ENCODE measurements around the gene ABCA5.

The ABCA5 gene

DNA sequence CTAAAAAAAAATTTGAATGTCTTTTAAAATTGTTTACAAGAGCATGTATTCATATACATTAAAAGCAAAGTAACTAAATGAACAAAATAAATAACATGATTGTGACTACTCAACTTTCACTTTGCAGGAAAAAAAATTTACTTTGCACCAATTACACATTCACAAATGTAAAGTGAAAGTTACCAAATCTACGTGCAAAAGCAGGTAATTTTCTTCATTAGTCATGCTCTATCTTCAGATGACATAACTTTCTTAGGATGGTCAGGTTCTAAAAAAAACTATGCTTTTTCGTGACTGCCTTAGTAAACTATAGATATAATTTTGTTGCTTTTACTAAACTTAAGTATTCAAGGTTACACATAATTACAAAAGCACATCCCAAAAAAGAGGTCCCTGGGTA lies 81.3 kb downstream of the ABCA5 start:
- DNase-seq (ENCODE audit: low read depth) = no peak
- TF ChIP-seq, protein P1, sequence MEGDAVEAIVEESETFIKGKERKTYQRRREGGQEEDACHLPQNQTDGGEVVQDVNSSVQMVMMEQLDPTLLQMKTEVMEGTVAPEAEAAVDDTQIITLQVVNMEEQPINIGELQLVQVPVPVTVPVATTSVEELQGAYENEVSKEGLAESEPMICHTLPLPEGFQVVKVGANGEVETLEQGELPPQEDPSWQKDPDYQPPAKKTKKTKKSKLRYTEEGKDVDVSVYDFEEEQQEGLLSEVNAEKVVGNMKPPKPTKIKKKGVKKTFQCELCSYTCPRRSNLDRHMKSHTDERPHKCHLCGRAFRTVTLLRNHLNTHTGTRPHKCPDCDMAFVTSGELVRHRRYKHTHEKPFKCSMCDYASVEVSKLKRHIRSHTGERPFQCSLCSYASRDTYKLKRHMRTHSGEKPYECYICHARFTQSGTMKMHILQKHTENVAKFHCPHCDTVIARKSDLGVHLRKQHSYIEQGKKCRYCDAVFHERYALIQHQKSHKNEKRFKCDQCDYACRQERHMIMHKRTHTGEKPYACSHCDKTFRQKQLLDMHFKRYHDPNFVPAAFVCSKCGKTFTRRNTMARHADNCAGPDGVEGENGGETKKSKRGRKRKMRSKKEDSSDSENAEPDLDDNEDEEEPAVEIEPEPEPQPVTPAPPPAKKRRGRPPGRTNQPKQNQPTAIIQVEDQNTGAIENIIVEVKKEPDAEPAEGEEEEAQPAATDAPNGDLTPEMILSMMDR (IDR thresholded peaks at IDR 0.05; ENCODE audit: low read depth, low read length, missing control alignments) = no peak
- H3K4me3 ChIP-seq (ENCODE audit: low read depth, low read length) = no peak overlapping the region

DNA sequence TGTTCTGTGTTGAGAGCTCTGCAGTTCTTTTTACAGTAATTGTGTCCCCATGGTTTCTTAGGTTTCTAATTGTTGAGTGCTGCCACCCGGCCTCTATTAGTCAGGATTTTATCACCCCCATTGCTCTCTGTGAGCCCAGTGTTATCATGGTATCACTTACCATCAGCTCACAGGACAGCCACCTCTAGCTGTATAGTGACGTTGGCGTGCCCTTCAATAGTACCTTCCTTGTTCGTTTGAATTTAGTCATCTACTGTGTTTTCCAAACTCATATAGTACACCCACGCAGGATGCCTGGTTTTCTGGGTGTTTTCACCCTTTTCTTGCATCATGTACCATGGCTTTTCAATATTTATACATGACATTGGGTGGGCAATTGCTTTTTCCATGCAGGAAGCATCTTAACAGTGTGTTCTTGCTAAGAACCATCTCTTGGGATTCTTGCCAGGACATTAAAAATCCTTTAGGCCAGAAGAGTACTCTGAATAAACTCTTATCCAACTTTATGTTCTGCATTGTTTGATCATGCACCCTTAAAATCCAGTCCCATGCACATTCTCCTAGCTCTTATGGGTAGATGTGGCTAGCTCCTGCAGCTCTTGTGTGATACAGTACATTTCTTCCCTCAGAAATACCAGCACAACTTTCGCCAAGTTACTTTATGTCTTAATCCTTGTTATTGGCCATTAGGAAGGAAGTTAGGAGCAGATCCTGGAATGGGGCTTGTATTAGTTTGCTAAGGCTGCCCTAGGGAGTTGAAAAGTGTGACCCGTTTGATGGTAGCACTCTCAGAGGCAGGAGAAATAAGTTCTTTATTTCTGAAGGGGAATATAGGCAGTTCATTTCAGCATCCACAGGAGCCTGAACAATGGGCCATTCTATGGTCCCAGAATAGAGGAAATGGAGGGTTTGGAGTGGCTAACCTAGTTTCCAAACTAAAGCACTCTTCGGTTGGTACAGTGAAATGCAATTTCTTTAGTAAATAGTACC lies 87.0 kb downstream of the ABCA5 start:
- no peak overlapping the region for H3K4me3 ChIP-seq (ENCODE audit: low read depth, low read length)
- TF ChIP-seq, protein P1 (IDR thresholded peaks at IDR 0.05; ENCODE audit: low read depth, low read length, missing control alignments) = no peak
- DNase-seq (ENCODE audit: low read depth) = no peak

DNA sequence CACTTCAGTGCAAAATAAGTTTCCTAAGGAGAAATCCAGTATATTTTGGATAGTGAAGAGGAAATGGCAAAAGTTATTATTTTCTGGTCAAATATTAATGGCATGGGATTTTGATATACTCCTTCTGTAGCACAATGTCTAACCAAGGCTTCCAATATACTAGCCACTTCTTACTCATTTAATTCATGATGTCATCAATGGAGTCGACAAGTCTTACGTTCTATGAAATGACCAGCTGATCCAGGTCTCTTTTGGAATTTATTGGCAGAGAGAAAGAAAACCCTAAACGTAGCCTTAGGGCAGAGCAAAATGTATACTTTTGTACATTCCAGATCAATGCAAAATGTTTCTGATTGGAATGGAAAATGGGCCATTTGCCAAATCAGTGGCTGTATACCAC lies 90.0 kb downstream of the ABCA5 start:
- DNase-seq (ENCODE audit: low read depth) = no peak
- TF ChIP-seq, protein P1 (IDR thresholded peaks at IDR 0.05; ENCODE audit: low read depth, low read length, missing control alignments) = no peak
- H3K4me3 ChIP-seq (ENCODE audit: low read depth, low read length) = no peak overlapping the region

DNA sequence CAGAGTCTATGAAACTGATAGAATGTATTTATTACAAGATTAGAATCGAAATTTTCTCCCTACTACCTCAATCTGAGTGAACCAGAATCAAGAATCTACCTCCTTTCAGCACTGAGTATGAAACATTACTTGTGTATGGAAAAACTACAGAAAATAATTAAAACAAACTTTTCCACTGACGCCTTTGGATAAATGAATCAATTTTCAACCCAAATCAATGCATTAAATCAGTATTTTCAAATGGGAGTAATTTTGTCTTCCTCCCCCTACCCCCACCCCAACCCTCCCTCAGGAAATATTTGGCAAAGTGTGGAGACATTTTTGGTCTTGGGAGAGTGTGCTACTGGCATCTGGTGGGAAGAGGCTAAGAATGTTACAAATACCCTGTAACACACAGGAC lies 90.5 kb downstream of the ABCA5 start:
- DNase-seq (ENCODE audit: low read depth) = no peak
- no peak overlapping the region for H3K4me3 ChIP-seq (ENCODE audit: low read depth, low read length)
- TF ChIP-seq, protein P1 (IDR thresholded peaks at IDR 0.05; ENCODE audit: low read depth, low read length, missing control alignments) = no peak

DNA sequence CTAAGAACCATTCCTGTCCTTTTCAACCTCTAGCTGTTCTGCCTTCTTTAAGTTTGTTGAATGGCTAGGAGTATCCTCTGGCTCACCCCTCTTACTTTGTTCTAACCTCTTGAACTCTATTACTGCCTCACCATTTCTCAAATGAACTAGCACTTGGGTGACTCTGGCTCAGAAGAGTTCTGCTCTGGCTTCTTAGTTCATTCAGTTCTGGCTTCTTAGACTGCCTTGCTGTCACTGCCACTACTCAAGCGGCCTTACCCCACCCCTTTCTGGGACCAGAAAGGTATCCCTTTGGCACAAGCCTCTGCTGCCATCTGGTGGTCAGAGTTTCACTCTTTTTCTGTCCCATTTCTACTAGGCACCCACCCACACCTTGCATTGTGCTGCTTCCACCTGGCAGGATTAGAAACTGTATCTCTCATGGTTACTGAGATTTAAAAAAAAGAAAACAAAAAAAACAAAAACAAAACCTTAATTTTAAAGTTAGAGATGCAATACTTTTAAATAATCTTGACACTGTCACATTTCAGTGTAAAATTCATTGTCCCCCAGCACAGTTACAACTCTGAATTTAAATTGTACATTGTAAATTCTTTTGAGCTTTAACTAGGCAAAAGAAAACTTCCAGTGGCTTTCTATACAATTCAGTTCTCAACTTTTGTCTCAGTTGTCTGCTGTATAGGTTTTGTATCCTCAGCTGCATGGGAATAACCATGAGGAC lies 91.4 kb downstream of the ABCA5 start:
- TF ChIP-seq, protein P1 (IDR thresholded peaks at IDR 0.05; ENCODE audit: low read depth, low read length, missing control alignments) = peak; percentile 72
- peak; percentile 73 for DNase-seq (ENCODE audit: low read depth)
- no peak overlapping the region for H3K4me3 ChIP-seq (ENCODE audit: low read depth, low read length)

DNA sequence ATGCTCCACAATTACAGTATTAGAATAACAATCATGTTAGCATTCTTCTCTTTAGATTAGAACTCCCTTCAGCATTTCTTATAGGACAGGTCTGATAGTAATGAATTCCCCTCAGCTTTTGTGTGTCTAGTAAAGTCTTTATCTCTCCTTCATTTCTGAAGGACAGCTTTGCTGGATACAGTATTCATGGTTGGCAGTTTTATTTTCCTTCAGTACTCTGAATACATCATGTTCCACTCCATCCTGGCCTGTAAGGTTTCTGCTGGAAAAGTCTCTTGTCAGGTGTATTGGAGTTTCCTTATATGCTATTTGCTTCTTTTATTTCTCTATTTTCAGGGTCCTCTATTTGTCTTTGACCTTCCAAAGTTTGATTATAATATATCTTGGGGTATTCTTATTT lies 94.3 kb downstream of the ABCA5 start:
- no peak for DNase-seq (ENCODE audit: low read depth)
- TF ChIP-seq, protein P1 (IDR thresholded peaks at IDR 0.05; ENCODE audit: low read depth, low read length, missing control alignments) = no peak

More for the DNA sequence above, 94.3 kb downstream of the ABCA5 start:
- H3K4me3 ChIP-seq (ENCODE audit: low read depth, low read length) = no peak overlapping the region
